Naive thymus-derived CD8-positive, alpha-beta T cell (primary cell): ENCODE data around the gene ZNF804B. TPM values are rescaled to one million over a fixed set of nuclear protein-coding genes. Genes with fewer than 3 reads are reported as not detected.

Source experiments
- ATAC-seq, 2 donors: fragments of 150-1000 bp; cut with Tn5 transposase in 1 of 2; sonication (Bioruptor Pico), chemical (Tn5 transposase) in 1 of 2; 1 replicate in 1 of 2; 2 replicates in 1 of 2; pipeline ENCODE4 v1.10.0; 2021; ENCODE audit warnings: mild to moderate bottlenecking in 2 of 2, moderate library complexity in 2 of 2
- POLR2A ChIA-PET: fragments of 350-600 bp; sonication (Branson Sonifier 250); formaldehyde crosslinking; loops from one replicate; lab custom pipeline; 2021; ENCODE audit warnings: antibody characterized with exemption; lab: Charles Lee
- DNase-seq, 10 donors: peaks; one replicate each; pipeline versions ENCODE4 v3.0.0 to v3.0.0-alpha.2; 2020 to 2022
- H3K27ac Mint-ChIP-seq, 10 donors: one replicate each; pipeline ENCODE4 v1.8.0; 2020 to 2022; ENCODE audit warnings: mild to moderate bottlenecking in 10 of 10, mixed read lengths in 10 of 10, moderate library complexity in 4 of 10, inconsistent platforms in 1 of 10
- H3K27me3 Mint-ChIP-seq, 5 donors: one replicate each; pipeline ENCODE4 v1.8.0; 2021 to 2022; ENCODE audit warnings: mixed read lengths in 5 of 5
- H3K36me3 Mint-ChIP-seq, 3 donors: one replicate each; pipeline ENCODE4 v1.8.0; 2020 to 2022; ENCODE audit warnings: mixed read lengths in 3 of 3, mild to moderate bottlenecking in 2 of 3, inconsistent platforms in 1 of 3
- H3K4me1 Mint-ChIP-seq, 4 donors: one replicate each; pipeline ENCODE4 v1.8.0; 2021 to 2022; ENCODE audit warnings: mixed read lengths in 4 of 4
- H3K4me3 Mint-ChIP-seq, 10 donors: one replicate each; pipeline ENCODE4 v1.8.0; 2020 to 2022; ENCODE audit warnings: mild to moderate bottlenecking in 10 of 10, mixed read lengths in 10 of 10, moderate library complexity in 6 of 10, inconsistent platforms in 1 of 10
- H3K9me3 Mint-ChIP-seq, 9 donors: one replicate each; pipeline ENCODE4 v1.8.0; 2020 to 2022; ENCODE audit warnings: mixed read lengths in 9 of 9, mild to moderate bottlenecking in 3 of 9, inconsistent platforms in 1 of 9, moderate library complexity in 1 of 9
- polyA plus RNA-seq, 3 donors: library from polyadenylated mRNA; unstranded; fragments of 300-500 nt; fragmentation: Illumina TruSeq; gene quantifications; one replicate each; pipeline ENCODE4 v1.2.3, GENCODE V29; 2021
- total RNA-seq, 8 experiments: library from RNA in 2 of 8; stranded (reverse) in 2 of 8; gene quantifications; one replicate each; pipeline ENCODE4 v1.2.3 and lab custom pipeline; 2021 to 2026

The ZNF804B gene
- total and polyA plus RNA-seq, 5 experiments from 2014 or later, result not detected

DNA sequence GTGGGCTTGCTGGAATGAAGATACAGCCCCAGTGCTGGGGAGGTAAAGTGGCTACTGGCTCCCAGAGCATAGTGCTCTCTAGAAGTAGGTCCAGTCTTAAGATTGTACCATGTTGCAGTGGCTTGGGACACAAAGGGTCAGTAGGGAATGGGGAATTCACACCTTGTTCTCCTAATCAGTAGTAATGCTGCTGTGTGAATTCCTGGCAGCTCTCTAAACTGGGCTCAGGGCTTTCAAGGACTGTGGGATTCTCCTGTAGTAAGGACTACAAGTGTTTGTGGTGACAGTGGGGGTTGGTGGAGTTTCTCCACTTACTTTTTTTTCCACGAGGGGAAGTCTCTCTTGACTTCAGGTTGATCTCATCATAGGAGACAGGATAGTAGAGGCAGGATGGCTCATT is 262.2 kb downstream of the ZNF804B start:
- ATAC-seq (no peak), DNase-seq (no peak)
- peaks cover 0 to 4% (median 0%) of the 10 kb centered on the region in 3 donors for H3K36me3 Mint-ChIP-seq
- peaks cover 0 to 17% (median 5%) of the 10 kb centered on the region in 9 donors for H3K9me3 Mint-ChIP-seq
- no peak overlapping the region for H3K4me3 Mint-ChIP-seq
- no peak overlapping the region for H3K27ac Mint-ChIP-seq
- peaks cover 0 to 9% (median 3%) of the 10 kb centered on the region in 5 donors for H3K27me3 Mint-ChIP-seq
- H3K4me1 Mint-ChIP-seq, result no peaks in the 10 kb centered on the region
- POLR2A ChIA-PET, result no interaction called here

- ATAC-seq (no peak), DNase-seq (no peak)
- POLR2A ChIA-PET, result no interaction called here
- Mint-ChIP-seq H3K9me3 (peaks cover 0 to 17% (median 4%) of the 10 kb centered on the region in 9 donors), H3K4me1 (no peaks in the 10 kb centered on the region), H3K27me3 (peaks cover 0 to 9% (median 3%) of the 10 kb centered on the region in 5 donors), H3K4me3 (no peak overlapping the region), H3K36me3 (peaks cover 0 to 4% (median 0%) of the 10 kb centered on the region in 3 donors), H3K27ac (no peak overlapping the region)
These were observed 263.7 kb downstream of the ZNF804B start for GRCh38 chr7:89023206-89023605.

- Mint-ChIP-seq H3K4me1 (no peaks in the 10 kb centered on the region), H3K27me3 (peaks cover 0 to 9% (median 3%) of the 10 kb centered on the region in 5 donors), H3K4me3 (no peak overlapping the region), H3K9me3 (peaks cover 0 to 16% (median 3%) of the 10 kb centered on the region in 9 donors), H3K36me3 (peaks cover 0 to 4% (median 0%) of the 10 kb centered on the region in 3 donors), H3K27ac (no peak overlapping the region)
- ATAC-seq, result no peak
- no peak for DNase-seq
- POLR2A ChIA-PET, result no interaction called here
These were observed 264.4 kb downstream of the ZNF804B start for GRCh38 chr7:89023877-89024276.

- POLR2A ChIA-PET, result no interaction called here
- no peak overlapping the region for H3K4me3 Mint-ChIP-seq
These were observed 268.3 kb downstream of the ZNF804B start for GRCh38 chr7:89027781-89028180.

GRCh38 chr7:89028319-89028718 is 268.8 kb downstream of the ZNF804B start:
- H3K27ac Mint-ChIP-seq, result no peak overlapping the region
- no peak for DNase-seq
- POLR2A ChIA-PET, result no interaction called here

More at GRCh38 chr7:89027781-89028180, 268.3 kb downstream of the ZNF804B start:
- DNase-seq (no peak), ATAC-seq (no peak)
- Mint-ChIP-seq H3K36me3 (no peaks in the 10 kb centered on the region), H3K4me1 (peaks cover 0 to 6% (median 2%) of the 10 kb centered on the region in 4 donors), H3K9me3 (peaks cover 0 to 1% (median 0%) of the 10 kb centered on the region in 9 donors), H3K27ac (no peak overlapping the region), H3K27me3 (peaks cover 0 to 3% (median 0%) of the 10 kb centered on the region in 5 donors)

DNA sequence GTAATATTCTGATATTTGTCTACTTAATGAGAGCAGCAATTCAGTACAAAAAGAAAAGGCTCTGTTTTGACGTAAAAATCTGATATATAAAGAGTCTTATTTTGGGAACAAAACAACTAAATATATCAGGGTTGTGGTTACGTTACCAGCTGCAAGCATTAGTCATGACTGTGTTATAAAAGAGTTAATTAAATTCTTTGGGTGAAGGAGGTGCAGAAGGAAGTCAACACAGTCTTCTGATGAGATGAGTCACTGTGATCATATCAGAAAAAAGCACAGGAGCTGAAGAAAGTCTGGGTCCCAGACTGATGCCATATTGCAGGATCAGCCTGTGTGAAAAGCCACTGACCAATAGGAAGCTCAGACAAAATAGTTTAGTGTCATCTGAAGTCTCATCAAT is 270.4 kb downstream of the ZNF804B start:
- DNase-seq (no peak), ATAC-seq (no peak)
- H3K36me3 Mint-ChIP-seq, result no peaks in the 10 kb centered on the region
- peaks cover 0 to 6% (median 4%) of the 10 kb centered on the region in 4 donors for H3K4me1 Mint-ChIP-seq
- H3K4me3 Mint-ChIP-seq, result no peak overlapping the region
- POLR2A ChIA-PET, result no interaction called here
- H3K27ac Mint-ChIP-seq, result no peak overlapping the region
- peaks cover 0 to 3% (median 1%) of the 10 kb centered on the region in 5 donors for H3K27me3 Mint-ChIP-seq
- H3K9me3 Mint-ChIP-seq, result peaks cover 0 to 1% (median 0%) of the 10 kb centered on the region in 9 donors

More at GRCh38 chr7:89028319-89028718, 268.8 kb downstream of the ZNF804B start:
- peaks cover 0 to 3% (median 0%) of the 10 kb centered on the region in 5 donors for H3K27me3 Mint-ChIP-seq
- H3K4me3 Mint-ChIP-seq, result no peak overlapping the region
- peaks cover 0 to 1% (median 0%) of the 10 kb centered on the region in 9 donors for H3K9me3 Mint-ChIP-seq
- no peaks in the 10 kb centered on the region for H3K36me3 Mint-ChIP-seq
- no peak for ATAC-seq
- H3K4me1 Mint-ChIP-seq, result peaks cover 0 to 6% (median 3%) of the 10 kb centered on the region in 4 donors

DNA sequence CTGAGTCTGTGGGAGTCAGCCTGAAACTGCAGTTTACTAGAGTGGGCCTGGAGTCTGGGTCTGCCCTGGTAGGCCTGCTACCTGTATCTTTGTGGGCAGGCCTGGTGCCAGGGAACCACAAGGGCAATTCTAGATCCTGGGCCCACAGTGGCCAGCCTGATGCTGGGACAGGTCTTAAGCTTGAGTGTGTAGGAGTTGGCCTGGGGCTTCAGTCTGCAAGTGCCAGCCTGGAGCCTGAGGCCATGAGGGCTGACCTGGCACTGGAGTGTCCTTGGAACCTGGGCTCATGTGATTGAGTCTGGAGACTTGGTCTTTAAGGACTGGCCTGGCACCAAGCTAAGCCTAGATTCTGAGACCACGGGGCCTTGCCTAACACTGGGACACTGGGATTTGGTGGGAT is 281.7 kb downstream of the ZNF804B start:
- H3K4me3 Mint-ChIP-seq, result no peak overlapping the region
- POLR2A ChIA-PET, result no interaction called here
- peaks cover 0 to 13% (median 0%) of the 10 kb centered on the region in 3 donors for H3K36me3 Mint-ChIP-seq
- ATAC-seq, result no peak
- peaks cover 2 to 26% (median 14%) of the 10 kb centered on the region in 9 donors for H3K9me3 Mint-ChIP-seq
- H3K4me1 Mint-ChIP-seq, result no peaks in the 10 kb centered on the region
- H3K27me3 Mint-ChIP-seq, result peaks cover 0 to 5% (median 0%) of the 10 kb centered on the region in 5 donors
- peak in 1 of 10 donors; percentile 57 for DNase-seq
- H3K27ac Mint-ChIP-seq, result no peak overlapping the region

GRCh38 chr7:89042940-89043339 is 283.4 kb downstream of the ZNF804B start:
- Mint-ChIP-seq H3K4me3 (no peak overlapping the region), H3K9me3 (peaks cover 2 to 26% (median 14%) of the 10 kb centered on the region in 9 donors), H3K4me1 (no peaks in the 10 kb centered on the region), H3K27ac (no peak overlapping the region), H3K27me3 (peaks cover 0 to 9% (median under 1%) of the 10 kb centered on the region in 5 donors), H3K36me3 (peaks cover 0 to 13% (median 0%) of the 10 kb centered on the region in 3 donors)
- ATAC-seq (no peak), DNase-seq (no peak)
- POLR2A ChIA-PET, result no interaction called here

- Mint-ChIP-seq H3K27me3 (peaks cover 0 to 9% (median 1%) of the 10 kb centered on the region in 5 donors), H3K27ac (no peak overlapping the region), H3K9me3 (peaks cover 0 to 8% (median 2%) of the 10 kb centered on the region in 9 donors), H3K4me1 (no peaks in the 10 kb centered on the region), H3K36me3 (no peaks in the 10 kb centered on the region), H3K4me3 (no peak overlapping the region)
- POLR2A ChIA-PET, result no interaction called here
- DNase-seq, result no peak
- ATAC-seq, result no peak
These were observed 289.5 kb downstream of the ZNF804B start for GRCh38 chr7:89049043-89049442.

DNA sequence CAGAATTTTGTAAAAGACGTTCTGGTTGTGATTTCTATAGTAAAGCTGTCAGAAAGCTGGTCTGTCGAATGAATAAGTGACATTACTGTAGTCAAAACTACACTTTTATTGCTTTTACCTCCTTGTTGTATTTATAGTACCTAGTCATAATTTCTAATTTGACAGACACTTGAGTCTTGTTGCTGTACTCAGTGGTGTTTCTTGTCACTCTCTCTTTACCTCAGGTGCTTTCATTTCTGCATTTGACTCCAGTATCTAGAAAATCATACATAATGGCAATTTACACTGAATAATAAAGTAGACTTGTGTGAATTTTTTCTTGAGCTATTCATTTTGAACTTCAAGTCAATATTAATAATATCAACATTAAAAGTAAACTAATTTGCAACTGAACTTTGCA is 293.6 kb downstream of the ZNF804B start:
- DNase-seq, result no peak
- Mint-ChIP-seq H3K27ac (no peak overlapping the region), H3K4me1 (peaks cover 0 to 2% (median 0%) of the 10 kb centered on the region in 4 donors), H3K36me3 (peaks cover 0 to 3% (median 0%) of the 10 kb centered on the region in 3 donors), H3K9me3 (peaks cover 0 to 5% (median 0%) of the 10 kb centered on the region in 9 donors), H3K27me3 (peaks cover 0 to 9% (median 4%) of the 10 kb centered on the region in 5 donors), H3K4me3 (no peak overlapping the region)
- no peak for ATAC-seq
- POLR2A ChIA-PET, result no interaction called here

GRCh38 chr7:89054361-89054760 is 294.9 kb downstream of the ZNF804B start:
- Mint-ChIP-seq H3K4me3 (no peak overlapping the region), H3K9me3 (peaks cover 0 to 5% (median 0%) of the 10 kb centered on the region in 9 donors), H3K36me3 (peaks cover 0 to 3% (median 0%) of the 10 kb centered on the region in 3 donors), H3K27me3 (peaks cover 0 to 9% (median 4%) of the 10 kb centered on the region in 5 donors), H3K4me1 (peaks cover 0 to 2% (median 0%) of the 10 kb centered on the region in 4 donors), H3K27ac (no peak overlapping the region)
- POLR2A ChIA-PET, result no interaction called here
- no peak for DNase-seq
- ATAC-seq, result no peak

- no peak overlapping the region for H3K4me3 Mint-ChIP-seq
- ATAC-seq (no peak), DNase-seq (no peak)
- peaks cover 0 to 2% (median 0%) of the 10 kb centered on the region in 4 donors for H3K4me1 Mint-ChIP-seq
- H3K27ac Mint-ChIP-seq, result no peak overlapping the region
- no peaks in the 10 kb centered on the region for H3K36me3 Mint-ChIP-seq
- H3K9me3 Mint-ChIP-seq, result peaks cover 0 to 6% (median 0%) of the 10 kb centered on the region in 9 donors
- H3K27me3 Mint-ChIP-seq, result peaks cover 0 to 4% (median 1%) of the 10 kb centered on the region in 5 donors
- POLR2A ChIA-PET, result no interaction called here
These were observed 300.7 kb downstream of the ZNF804B start for GRCh38 chr7:89060234-89060633.

GRCh38 chr7:89064831-89065230 is 305.3 kb downstream of the ZNF804B start:
- H3K4me3 Mint-ChIP-seq, result no peak overlapping the region
- POLR2A ChIA-PET, result no interaction called here
- H3K27ac Mint-ChIP-seq, result no peak overlapping the region
- H3K9me3 Mint-ChIP-seq, result peaks cover 0 to 2% (median 0%) of the 10 kb centered on the region in 9 donors
- H3K27me3 Mint-ChIP-seq, result peaks cover 0 to 3% (median 0%) of the 10 kb centered on the region in 5 donors
- DNase-seq, result no peak
- H3K36me3 Mint-ChIP-seq, result no peaks in the 10 kb centered on the region
- H3K4me1 Mint-ChIP-seq, result no peaks in the 10 kb centered on the region
- no peak for ATAC-seq
